Suppressor macrophage treated with lipopolysaccharide for 1 hour (primary cell): ENCODE results near the gene ADCY6.

Experiments used
- DNase-seq, 3 donors: peaks; one replicate each; pipeline ENCODE4 v3.0.0-alpha.2; 2020 to 2022

The ADCY6 gene

DNA sequence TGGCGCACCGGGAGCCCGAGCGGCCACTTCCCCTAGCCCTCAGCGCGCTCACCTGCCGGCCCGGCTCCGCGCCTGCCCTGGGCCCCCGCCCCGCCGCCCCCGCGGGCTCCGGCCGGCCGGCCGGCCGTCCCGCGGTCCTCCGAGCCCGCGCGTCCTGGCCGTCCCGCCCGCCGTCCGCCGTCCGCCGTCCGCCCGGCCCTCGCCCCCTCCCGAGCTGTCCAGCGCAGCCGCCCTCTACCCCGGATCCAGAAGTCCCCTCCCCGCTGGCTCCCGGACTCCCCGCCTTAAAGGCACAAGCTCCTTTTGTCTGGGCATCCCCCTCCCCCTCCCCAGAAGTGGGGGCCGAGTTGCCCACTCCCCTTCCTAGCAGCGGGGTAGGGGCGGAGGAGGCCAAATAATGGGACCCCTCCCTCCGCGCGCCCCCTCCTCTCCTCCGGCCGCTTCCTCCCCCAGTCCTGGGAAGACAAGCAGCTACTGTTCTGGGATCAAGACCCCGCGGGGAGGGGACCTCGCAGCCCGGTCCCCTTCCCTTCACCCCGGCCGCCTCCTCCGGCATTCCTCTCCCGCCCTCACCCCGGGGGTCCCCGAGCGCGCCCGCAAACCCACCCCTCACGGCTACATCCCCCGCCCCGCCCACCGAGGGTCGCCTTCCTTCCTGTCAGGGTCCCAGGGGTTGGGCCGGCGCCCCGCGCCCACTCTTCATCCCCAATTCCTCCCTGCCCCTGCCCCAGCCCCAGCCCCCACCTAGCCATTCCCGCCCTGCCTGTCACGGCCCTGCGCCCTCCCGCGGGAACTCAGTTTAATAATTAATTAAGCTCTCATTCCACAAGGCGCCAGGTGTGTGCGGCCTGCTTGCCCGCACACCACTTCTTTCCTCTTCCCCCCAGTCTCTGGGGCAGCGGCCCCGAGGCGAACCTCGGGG is at the start of gene ADCY6:
TSS of gene ADCY6 (minus strand) at position 236 of the 922 bp plus-strand sequence. CDS start 5,655 bp downstream, outside the sequence.
- peak; percentile 51 to 74 (median 57) for DNase-seq

DNA sequence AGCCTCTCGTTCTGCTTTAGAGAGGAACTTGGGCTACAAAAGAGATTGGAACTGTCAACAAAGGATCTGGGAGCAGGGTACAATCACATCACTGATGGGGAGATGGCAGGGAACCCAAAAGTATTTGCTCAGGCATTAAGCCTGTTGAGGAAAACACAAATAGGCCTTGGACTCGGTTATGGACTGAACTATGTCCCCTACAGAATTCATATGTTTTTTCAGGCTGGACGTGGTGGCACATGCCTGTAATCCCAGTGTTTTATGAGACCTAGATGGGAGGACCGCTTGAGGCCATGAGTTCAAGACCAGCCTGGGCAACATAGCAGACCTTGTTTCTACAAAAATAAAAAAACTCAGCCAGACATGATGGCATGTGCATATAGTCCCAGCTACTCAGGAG is 49.2 kb upstream of the ADCY6 start:
- no peak for DNase-seq

GRCh38 chr12:48832321-48833060 is 43.6 kb upstream of the ADCY6 start:
- DNase-seq = no peak

DNA sequence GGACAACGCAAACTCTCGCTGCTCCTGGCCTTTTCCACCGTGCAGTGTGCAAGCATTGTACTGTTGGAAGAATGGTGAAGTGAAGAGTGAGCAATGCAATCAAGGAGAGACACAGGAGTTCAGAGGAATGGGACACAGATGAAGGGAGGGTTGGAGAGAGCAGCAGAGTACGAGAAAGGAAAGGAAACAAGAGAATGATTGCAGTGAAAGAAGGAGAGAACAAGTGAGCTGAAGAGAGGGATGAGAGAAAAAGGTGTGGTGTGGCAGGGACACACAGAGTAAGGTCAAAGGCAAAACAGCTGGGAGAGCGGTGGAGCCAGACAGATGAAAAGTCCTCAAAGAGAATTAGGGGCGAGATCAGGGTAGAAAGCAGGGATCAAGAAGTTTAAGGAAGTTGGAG is 42.4 kb upstream of the ADCY6 start:
- DNase-seq = no peak

DNA sequence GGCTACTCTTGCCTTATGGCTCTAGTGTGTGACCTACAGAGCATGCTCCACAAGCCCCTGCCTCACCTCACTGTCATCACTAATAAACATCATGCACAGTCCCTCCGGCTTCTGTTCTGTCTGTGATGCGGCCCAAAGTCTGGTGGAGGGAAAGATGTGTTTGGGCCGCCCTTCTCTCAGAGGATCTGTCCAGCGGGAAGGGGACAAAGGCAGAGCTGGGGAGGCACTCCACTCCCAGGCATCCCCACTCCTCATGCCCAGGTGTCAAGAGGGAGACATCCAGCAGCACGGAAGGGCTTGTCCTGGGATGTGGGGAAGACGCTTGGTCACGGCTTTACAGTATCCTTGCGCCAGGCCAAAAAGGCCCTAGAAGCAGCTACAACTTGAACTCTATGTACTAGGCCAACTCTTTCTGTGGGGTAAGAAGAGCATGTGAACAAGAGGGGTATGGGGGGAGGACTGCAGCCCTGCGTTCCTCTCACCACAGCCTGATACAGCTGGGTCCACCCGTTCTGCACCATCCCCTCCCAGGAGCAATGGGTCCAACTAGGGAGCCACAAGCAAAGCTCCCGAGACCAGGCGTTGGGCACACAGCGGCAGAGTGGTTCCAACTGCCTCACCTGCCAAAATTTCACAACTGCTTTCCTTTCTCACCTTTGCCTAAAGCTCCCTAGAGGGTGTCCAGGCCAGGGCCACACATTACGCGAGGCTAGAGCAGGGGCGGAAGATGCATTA is 40.1 kb upstream of the ADCY6 start:
- no peak for DNase-seq

DNA sequence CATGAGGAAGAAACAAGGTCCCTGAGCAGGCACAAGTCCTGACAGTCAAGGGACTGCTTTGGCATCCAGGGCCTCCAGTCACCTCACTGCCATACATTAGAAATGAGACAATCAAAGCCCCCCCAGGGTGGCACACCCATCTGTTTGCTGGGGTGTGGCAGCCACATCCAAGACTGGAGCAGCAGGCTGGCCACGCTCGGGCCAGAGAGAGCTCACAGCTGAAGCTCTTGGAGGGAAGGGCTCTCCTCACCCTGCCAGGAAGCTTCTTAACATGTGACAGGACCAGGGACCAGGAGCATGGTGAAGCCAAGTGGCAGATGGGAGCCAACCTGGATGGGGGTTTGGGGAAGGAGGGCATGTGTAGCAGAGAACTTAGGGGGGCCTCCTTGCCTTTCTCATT is 39.4 kb upstream of the ADCY6 start:
- DNase-seq = no peak

DNA sequence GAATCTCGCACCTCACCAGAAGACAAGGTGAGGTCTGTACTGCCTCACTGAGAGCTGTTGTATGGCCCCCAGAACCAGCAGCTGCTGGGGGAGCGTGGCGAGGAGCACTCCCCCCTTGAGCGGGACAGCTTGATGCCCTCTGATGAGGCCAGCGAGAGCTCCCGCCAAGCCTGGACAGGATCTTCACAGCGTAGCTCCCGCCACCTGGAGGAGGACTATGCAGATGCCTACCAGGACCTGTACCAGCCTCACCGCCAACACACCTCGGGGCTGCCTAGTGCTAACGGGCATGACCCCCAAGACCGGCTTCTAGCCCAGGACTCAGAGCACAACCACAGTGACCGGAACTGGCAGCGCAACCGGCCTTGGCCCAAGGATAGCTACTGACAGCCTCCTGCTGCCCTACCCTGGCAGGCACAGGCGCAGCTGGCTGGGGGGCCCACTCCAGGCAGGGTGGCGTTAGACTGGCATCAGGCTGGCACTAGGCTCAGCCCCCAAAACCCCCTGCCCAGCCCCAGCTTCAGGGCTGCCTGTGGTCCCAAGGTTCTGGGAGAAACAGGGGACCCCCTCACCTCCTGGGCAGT is 38.7 kb upstream of the ADCY6 start:
- DNase-seq = no peak

GRCh38 chr12:48827026-48827425 is 38.1 kb upstream of the ADCY6 start:
- no peak for DNase-seq

GRCh38 chr12:48826209-48826855 is 37.4 kb upstream of the ADCY6 start:
- DNase-seq = no peak

DNA sequence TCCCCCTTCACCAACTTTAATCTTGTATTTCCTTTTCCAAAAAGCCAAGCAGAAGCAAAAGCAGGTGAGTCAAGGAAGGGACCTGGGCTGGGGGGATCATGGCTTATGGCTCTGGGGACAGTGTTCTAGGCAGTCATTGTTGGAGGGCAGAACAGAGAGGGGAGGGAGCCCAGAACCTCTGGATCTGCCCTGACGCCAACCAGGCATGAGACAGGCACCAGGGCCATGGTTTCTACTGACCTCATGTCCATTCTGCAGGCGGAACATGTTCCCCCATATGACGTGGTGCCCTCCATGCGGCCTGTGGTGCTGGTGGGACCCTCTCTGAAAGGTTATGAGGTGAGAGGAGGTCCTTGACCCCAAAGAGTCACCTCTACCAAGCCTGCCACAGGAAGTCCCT is 36.0 kb upstream of the ADCY6 start:
- DNase-seq = no peak

- DNase-seq = no peak
These were observed 35.2 kb upstream of the ADCY6 start for GRCh38 chr12:48824112-48824511.

GRCh38 chr12:48823281-48823680 is 34.4 kb upstream of the ADCY6 start:
- DNase-seq = no peak

DNA sequence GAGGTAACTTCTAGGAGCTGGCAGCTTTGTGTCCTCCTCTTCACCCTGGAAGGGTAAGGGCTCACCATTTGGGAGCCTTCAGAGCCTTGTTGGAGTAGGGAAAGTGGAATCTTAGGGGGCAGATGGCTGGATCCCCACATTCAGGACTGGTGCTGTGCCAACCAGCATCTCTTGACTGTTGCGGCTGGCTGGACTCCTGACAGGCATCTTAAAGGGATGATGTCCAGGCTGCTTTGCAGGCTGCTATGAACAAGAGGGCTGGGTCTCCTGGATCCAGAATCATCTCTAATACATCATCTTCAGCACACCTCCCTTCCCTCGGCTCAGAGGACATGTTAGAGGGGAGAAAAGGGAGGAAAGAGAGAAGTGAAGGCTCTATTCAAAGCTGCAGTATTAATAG is 33.8 kb upstream of the ADCY6 start:
- DNase-seq = no peak

DNA sequence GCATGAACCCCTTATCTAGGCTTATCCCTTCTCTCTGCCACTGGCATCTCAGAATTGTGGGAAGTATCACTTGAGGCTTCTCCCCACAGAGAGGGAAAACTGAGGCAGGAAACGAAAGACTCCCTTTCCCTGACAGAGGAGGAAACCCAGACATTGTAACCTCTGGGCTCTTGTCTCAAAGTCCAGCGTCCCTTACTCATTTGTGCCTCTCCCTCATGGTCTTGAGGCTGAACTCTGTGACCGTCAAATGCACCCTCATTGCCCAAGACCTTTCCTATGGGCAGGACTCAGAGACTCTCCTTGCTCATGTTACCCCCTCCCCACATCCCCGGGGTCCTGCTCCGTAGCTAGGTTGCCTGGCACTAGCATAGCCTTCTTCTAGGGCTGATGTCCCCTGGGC is 33.2 kb upstream of the ADCY6 start:
- no peak for DNase-seq

- no peak for DNase-seq
These were observed 31.3 kb upstream of the ADCY6 start for GRCh38 chr12:48819986-48820725.

DNA sequence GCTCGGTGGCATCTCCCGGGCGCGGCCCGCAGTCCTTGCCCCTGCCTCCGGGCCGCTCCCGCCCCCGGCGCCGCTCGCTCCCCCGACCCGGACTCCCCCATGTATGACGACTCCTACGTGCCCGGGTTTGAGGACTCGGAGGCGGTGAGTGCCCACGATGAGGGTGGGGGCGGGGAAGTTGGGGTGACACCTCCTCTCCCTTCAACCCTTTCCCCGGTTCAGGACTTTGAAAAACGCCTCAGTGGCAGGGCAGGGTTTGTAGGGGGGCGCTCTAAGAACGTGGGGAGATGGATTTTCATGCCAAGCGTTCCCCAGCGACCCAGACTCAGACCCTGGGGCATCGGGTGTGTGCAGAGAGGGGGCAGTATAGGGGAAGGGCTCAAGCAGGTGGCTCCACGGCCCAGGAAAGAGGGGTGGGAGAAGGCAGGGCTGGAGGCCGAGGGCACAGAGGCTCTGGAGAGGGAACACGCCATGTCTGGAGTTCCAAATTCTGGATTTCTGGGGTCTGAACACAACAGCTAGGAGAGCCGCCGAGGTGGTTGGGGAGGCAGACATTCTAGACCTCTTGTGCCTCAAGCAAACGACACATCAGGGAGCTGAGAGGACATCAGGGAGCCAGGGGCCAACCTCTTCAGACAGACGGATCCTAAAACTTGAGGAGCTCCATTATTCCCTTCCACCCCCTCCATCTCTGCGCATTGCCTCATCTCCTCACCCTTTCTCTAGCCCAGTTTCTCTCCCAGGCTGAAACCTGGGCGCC is 30.1 kb upstream of the ADCY6 start:
- DNase-seq = no peak

DNA sequence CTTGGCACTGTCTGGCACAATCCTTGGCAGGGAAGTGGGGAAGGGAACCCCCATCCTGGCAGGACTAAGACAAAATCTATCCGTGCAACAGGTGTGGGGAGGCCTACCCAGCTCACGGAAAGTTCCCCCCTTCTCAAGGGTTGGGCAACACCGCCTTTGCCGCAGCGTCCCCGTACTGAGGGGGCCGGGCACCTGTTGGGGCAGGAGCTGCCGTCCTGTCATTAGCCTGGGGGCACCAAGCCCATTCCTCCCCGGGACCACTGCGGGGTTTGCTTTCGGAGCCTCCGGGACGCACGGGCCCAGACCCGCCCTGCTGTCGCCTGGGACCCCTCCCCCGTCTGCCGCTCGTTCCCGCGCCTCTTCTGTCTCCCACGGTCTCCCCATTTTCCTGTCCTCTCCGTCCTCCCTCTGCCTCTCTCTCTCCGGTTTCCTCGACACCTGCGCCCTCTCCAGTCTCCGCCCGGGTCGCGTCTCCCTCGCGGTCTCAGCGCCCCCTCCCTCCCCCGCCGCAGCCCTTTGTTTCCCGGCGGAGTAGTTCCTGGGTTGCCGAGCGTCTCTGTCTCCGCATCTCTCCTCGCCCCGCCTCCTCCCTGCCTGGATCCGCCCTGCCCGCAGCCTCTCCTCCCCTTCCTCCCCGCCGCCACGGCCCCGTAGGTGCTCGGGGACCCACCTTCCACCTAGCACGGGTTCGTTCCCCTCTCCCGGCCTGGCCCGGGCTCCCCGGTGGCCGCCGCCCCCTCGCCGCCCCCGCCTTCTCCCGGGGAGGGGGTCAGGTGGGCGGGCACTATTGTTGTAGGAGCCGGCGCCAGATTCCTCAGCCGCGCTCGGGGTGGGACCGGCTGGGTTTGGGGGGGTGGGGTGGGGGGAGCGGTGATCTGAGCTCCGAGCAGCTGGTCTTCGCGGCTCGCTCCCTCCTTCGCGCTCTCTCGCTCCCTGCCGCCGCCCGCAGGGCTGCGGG is 29.3 kb upstream of the ADCY6 start, which contains the start of gene CACNB3:
TSS of gene CACNB3 (plus strand) at position 624 of the 958 bp plus-strand sequence. CDS start 434 bp downstream, outside the sequence.
- DNase-seq = peak; percentile 34 to 69 (median 48)

- DNase-seq = no peak
These were observed 27.4 kb upstream of the ADCY6 start for GRCh38 chr12:48816143-48816854.
